Activated B cell treated with CpG ODN at 0.5 μM for 24 hours (primary cell): ENCODE data around the gene SOS1. TPM values are rescaled to one million over a fixed set of nuclear protein-coding genes. Genes with fewer than 3 reads are reported as not detected.
"Not testable (repeated sequence)": the region's sequence is repeated elsewhere in the genome, so short reads cannot be mapped to it uniquely, and the experiment has no call there.

Experiments
- ATAC-seq: fragments of 200-7000 bp; cut with Tn5 transposase; one replicate; pipeline ENCODE4 v1.10.0; 2021; ENCODE audit warnings: low read depth, mild to moderate bottlenecking, moderate library complexity
- CTCF ChIA-PET: fragments of 350-600 bp; sonication (Branson Sonifier 250); formaldehyde crosslinking; loops from one replicate; lab custom pipeline; 2021; ENCODE audit warnings: antibody characterized with exemption; lab: Charles Lee
- POLR2A ChIA-PET: fragments of 350-600 bp; sonication (Branson Sonifier 250); formaldehyde crosslinking; loops from one replicate; lab custom pipeline; 2021; ENCODE audit warnings: antibody characterized with exemption; lab: Charles Lee
- DNase-seq: peaks from one replicate; pipeline ENCODE4 v3.0.0; 2022
- H3K27ac Mint-ChIP-seq: one replicate; pipeline ENCODE4 v1.8.0; 2020; ENCODE audit warnings: mixed read lengths
- H3K27me3 Mint-ChIP-seq: one replicate; pipeline ENCODE4 v1.8.0; 2021; ENCODE audit warnings: mixed read lengths
- H3K36me3 Mint-ChIP-seq: one replicate; pipeline ENCODE4 v1.8.0; 2021; ENCODE audit warnings: low read depth, mixed read lengths
- H3K4me1 Mint-ChIP-seq: one replicate; pipeline ENCODE4 v1.8.0; 2021; ENCODE audit warnings: mixed read lengths
- H3K4me3 Mint-ChIP-seq: one replicate; pipeline ENCODE4 v1.8.0; 2020; ENCODE audit warnings: mild to moderate bottlenecking, mixed read lengths
- H3K9me3 Mint-ChIP-seq: one replicate; pipeline ENCODE4 v1.8.0; 2020; ENCODE audit warnings: mixed read lengths
- intact Hi-C: fragments of 100-400 bp; cut with micrococcal nuclease; formaldehyde crosslinking; loops from one replicate; pipeline ENCODE4 v1.15.1; 2024
- total RNA-seq: library from RNA; stranded (reverse); gene quantifications from 2 replicates; pipeline ENCODE4 v1.2.3, GENCODE V29; 2022
- TF ChIP-seq, protein P1 (sequence below): fragments of 200-600 bp; IDR thresholded peaks from one replicate; pipeline ENCODE4 v1.8.0; 2022; ENCODE audit warnings: antibody characterized with exemption, mild to moderate bottlenecking

SOS1 gene
- total RNA-seq, 1 donor from 2014 or later = 51.9 TPM

GRCh38 chr2:39142904-39143605 is 22.2 kb upstream of the SOS1 start:
- Mint-ChIP-seq H3K4me1 (peaks cover 50% of the 10 kb centered on the region), H3K36me3 (no peaks in the 10 kb centered on the region), H3K27me3 (no peaks in the 10 kb centered on the region), H3K27ac (peak overlapping the region; percentile 91), H3K4me3 (peak overlapping the region; percentile 3), H3K9me3 (no peaks in the 10 kb centered on the region)
- CTCF ChIA-PET = interaction anchor here (1.1 to 2.0 kb wide), 5 partner anchors 18 to 86 kb away, joined by 3 to 10 read pairs (median 5); partner anchors contain the start of gene SOS1
- ATAC-seq = no peak
- TF ChIP-seq, protein P1, sequence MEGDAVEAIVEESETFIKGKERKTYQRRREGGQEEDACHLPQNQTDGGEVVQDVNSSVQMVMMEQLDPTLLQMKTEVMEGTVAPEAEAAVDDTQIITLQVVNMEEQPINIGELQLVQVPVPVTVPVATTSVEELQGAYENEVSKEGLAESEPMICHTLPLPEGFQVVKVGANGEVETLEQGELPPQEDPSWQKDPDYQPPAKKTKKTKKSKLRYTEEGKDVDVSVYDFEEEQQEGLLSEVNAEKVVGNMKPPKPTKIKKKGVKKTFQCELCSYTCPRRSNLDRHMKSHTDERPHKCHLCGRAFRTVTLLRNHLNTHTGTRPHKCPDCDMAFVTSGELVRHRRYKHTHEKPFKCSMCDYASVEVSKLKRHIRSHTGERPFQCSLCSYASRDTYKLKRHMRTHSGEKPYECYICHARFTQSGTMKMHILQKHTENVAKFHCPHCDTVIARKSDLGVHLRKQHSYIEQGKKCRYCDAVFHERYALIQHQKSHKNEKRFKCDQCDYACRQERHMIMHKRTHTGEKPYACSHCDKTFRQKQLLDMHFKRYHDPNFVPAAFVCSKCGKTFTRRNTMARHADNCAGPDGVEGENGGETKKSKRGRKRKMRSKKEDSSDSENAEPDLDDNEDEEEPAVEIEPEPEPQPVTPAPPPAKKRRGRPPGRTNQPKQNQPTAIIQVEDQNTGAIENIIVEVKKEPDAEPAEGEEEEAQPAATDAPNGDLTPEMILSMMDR = no peak
- intact Hi-C loops = no loop called here
- DNase-seq = no peak
- POLR2A ChIA-PET = interaction anchor here (1.1 to 6.6 kb wide), 4 partner anchors 15 to 85 kb away, joined by 3 to 52 read pairs (median 49); partner anchors contain the start of gene SOS1

GRCh38 chr2:39141334-39142271 is 20.8 kb upstream of the SOS1 start:
- intact Hi-C loops = loop anchor here (1.0 kb wide), 4 partner anchors 12 to 351 kb away; no protein-coding TSS in a partner anchor
- H3K27me3 Mint-ChIP-seq = no peaks in the 10 kb centered on the region
- TF ChIP-seq, protein P1 = no peak
- CTCF ChIA-PET = interaction anchor here (1.1 to 2.0 kb wide), 4 partner anchors 17 to 88 kb away, joined by 3 to 10 read pairs (median 6); no protein-coding TSS in a partner anchor
- no peaks in the 10 kb centered on the region for H3K9me3 Mint-ChIP-seq
- peaks cover 50% of the 10 kb centered on the region for H3K4me1 Mint-ChIP-seq
- ATAC-seq = peak; percentile 86
- POLR2A ChIA-PET = interaction anchor here (0.7 to 6.6 kb wide), 5 partner anchors 14 to 390 kb away, joined by 3 to 52 read pairs (median 46); partner anchors contain the start of genes SOS1 and SRSF7
- no peak for DNase-seq
- no peaks in the 10 kb centered on the region for H3K36me3 Mint-ChIP-seq
- H3K27ac Mint-ChIP-seq = peak overlapping the region; percentile 91
- peak overlapping the region; percentile 72 for H3K4me3 Mint-ChIP-seq

GRCh38 chr2:39140948-39141333 is 20.1 kb upstream of the SOS1 start:
- not testable (repeated sequence) for DNase-seq, H3K36me3 Mint-ChIP-seq, H3K27me3 Mint-ChIP-seq, H3K9me3 Mint-ChIP-seq
- peak; percentile 59 for ATAC-seq
- peak overlapping the region; percentile 72 for H3K4me3 Mint-ChIP-seq
- intact Hi-C loops = loop anchor here (1.0 kb wide), 4 partner anchors 12 to 351 kb away; no protein-coding TSS in a partner anchor
- H3K4me1 Mint-ChIP-seq = peaks cover 54% of the 10 kb centered on the region
- ChIA-PET POLR2A (interaction anchor here (0.7 to 6.6 kb wide), 6 partner anchors 10 to 390 kb away, joined by 3 to 52 read pairs (median 24); partner anchors contain the start of genes SOS1 and SRSF7), CTCF (interaction anchor here (0.9 to 1.9 kb wide), 3 partner anchors 14 to 89 kb away, joined by 3 to 8 read pairs (median 4); no protein-coding TSS in a partner anchor)
- H3K27ac Mint-ChIP-seq = peak overlapping the region; percentile 91

GRCh38 chr2:39140322-39140847 is 19.5 kb upstream of the SOS1 start:
- ATAC-seq (no peak), DNase-seq (no peak)
- Mint-ChIP-seq H3K27me3 (no peaks in the 10 kb centered on the region), H3K36me3 (no peaks in the 10 kb centered on the region), H3K27ac (peak overlapping the region; percentile 91), H3K4me3 (peak overlapping the region; percentile 72), H3K4me1 (peaks cover 59% of the 10 kb centered on the region), H3K9me3 (no peaks in the 10 kb centered on the region)
- ChIA-PET CTCF (interaction anchor here (0.9 to 1.1 kb wide), 3 partner anchors 11 to 16 kb away, joined by 3 to 4 read pairs (median 3); no protein-coding TSS in a partner anchor), POLR2A (interaction anchor here (1.6 to 6.6 kb wide), 4 partner anchors 10 to 20 kb away, joined by 3 to 52 read pairs (median 49); partner anchors contain the start of gene SOS1)
- TF ChIP-seq, protein P1 = no peak
- intact Hi-C loops = no loop called here
